ENCODE data around the gene C15orf39.

Gene C15orf39

DNA sequence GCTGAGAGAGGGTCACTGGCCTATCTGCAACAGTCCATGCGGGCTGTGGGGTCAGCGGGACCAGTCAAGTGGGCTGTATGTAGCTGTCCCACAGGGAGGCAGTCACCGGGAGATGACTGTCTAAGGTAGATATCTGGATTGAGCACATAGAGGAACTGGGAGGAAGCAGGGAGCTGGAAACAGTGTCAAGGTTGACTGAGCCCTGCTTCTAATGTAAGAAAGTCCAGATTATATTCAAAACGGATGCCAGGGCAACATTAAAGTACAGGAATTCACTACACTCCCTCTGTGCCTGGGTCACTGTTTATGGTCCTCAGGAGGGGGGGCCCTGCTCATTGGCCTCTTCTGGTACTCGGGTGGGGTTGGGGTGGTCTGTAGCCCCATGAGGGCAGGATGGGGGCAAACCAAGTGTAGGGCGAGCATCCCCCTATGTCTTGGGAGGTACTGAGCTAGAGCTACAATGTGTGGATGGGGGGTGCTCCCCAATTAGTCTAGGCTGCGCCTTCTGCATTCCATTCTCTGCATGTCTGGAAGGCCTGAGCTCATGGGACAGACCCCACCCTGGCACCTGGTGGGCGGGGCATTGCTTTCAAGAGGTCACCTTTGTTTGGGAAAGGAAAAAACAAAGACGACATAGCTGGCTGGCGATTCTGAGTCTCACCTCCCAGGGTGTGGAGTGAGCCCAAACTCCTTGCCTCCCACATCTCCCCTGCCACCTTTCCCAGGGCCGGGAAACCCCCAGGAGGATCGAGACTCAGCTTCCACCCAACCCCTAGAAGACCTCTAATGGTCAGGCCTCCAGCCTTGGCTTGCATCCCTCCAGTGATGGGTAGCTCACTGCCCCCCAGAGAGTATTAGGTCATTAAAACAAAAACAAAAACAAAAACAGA, 45.1 kb upstream of the C15orf39 start:
- Histone ChIP-seq H3K4me3 (ENCODE audit: control insufficient read depth in 1 of 7, extremely low read depth in 1 of 7, insufficient read depth in 4 of 7, low read depth in 2 of 7, low read length in 6 of 7) (no peak overlapping the region), H3K27ac (ENCODE audit: insufficient read depth in 1 of 2, low read depth in 1 of 2, low read length in 2 of 2, poor library complexity in 1 of 2, severe bottlenecking in 2 of 2) (no peak overlapping the region), H3K27me3 (replicated peaks in 2 of 5; ENCODE audit: control insufficient read depth in 4 of 5, insufficient read depth in 5 of 5, low read length in 4 of 5) (no peaks in the 10 kb centered on the region), H3K9me3 (ENCODE audit: control extremely low read depth in 1 of 5, control insufficient read depth in 4 of 5, insufficient read depth in 2 of 5, low read depth in 1 of 5, low read length in 4 of 5) (no peaks in the 10 kb centered on the region), H3K36me3 (ENCODE audit: control insufficient read depth in 4 of 4, insufficient read depth in 4 of 4, low read length in 3 of 4) (no peaks in the 10 kb centered on the region), H3K4me1 (ENCODE audit: control extremely low read depth in 1 of 4, control insufficient read depth in 4 of 4, insufficient read depth in 4 of 4, low read length in 3 of 4) (peaks cover 15 to 80% (median 60%) of the 10 kb centered on the region in 4 experiments)
- POLR2A ChIA-PET, result interaction anchor here (0.6 kb wide), 1 partner anchor 11 kb away, joined by 3 read pairs; no protein-coding TSS in a partner anchor
- DNase-seq, result no peak
- 92% methylated on average over 11 of the region's 12 CpGs for WGBS (ENCODE audit: insufficient coverage)
- CTCF ChIA-PET, result interaction anchor here (0.8 to 4.9 kb wide), 12 partner anchors 10 to 127 kb away, joined by 3 to 28 read pairs (median 4); partner anchors contain the start of gene C15orf39

DNA sequence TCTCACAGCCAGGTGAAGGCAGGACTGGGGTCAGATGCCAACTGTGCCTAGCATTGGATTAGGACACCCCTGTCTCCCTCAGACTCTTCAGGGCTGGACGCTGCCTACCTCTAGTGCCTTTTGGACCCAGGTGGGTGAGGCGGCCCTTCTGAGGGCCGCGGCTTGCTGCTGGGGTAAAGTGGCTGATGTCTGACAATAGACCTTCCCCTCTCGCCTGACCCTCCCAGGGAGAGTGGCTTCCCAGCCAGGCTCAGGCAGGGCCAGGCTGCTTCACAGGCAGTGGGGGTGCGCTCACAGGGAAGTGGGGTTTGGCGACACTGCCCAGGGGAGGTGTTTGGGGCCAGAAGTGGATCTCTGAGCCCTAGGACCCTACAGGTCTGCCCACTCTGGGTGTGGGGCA, 43.3 kb upstream of the C15orf39 start:
- Histone ChIP-seq H3K36me3 (ENCODE audit: control insufficient read depth in 4 of 4, insufficient read depth in 4 of 4, low read length in 3 of 4) (no peaks in the 10 kb centered on the region), H3K4me3 (ENCODE audit: control insufficient read depth in 1 of 7, extremely low read depth in 1 of 7, insufficient read depth in 4 of 7, low read depth in 2 of 7, low read length in 6 of 7) (no peak overlapping the region), H3K27ac (ENCODE audit: insufficient read depth in 1 of 2, low read depth in 1 of 2, low read length in 2 of 2, poor library complexity in 1 of 2, severe bottlenecking in 2 of 2) (no peak overlapping the region), H3K9me3 (ENCODE audit: control extremely low read depth in 1 of 5, control insufficient read depth in 4 of 5, insufficient read depth in 2 of 5, low read depth in 1 of 5, low read length in 4 of 5) (no peaks in the 10 kb centered on the region), H3K4me1 (ENCODE audit: control extremely low read depth in 1 of 4, control insufficient read depth in 4 of 4, insufficient read depth in 4 of 4, low read length in 3 of 4) (peaks cover 8 to 71% (median 49%) of the 10 kb centered on the region in 4 experiments), H3K27me3 (replicated peaks in 2 of 5; ENCODE audit: control insufficient read depth in 4 of 5, insufficient read depth in 5 of 5, low read length in 4 of 5) (no peaks in the 10 kb centered on the region)
- whole genome bisulfite sequencing (ENCODE audit: insufficient coverage), result 91% methylated on average over 7 of the region's 7 CpGs
- CTCF ChIA-PET, result interaction anchor here (1.7 to 4.9 kb wide), 3 partner anchors 8 to 19 kb away, joined by 5 to 28 read pairs (median 7); no protein-coding TSS in a partner anchor
- DNase-seq, result no peak
- POLR2A ChIA-PET, result interaction anchor here (1.2 kb wide), 1 partner anchor 115 kb away, joined by 5 read pairs; no protein-coding TSS in a partner anchor

DNA sequence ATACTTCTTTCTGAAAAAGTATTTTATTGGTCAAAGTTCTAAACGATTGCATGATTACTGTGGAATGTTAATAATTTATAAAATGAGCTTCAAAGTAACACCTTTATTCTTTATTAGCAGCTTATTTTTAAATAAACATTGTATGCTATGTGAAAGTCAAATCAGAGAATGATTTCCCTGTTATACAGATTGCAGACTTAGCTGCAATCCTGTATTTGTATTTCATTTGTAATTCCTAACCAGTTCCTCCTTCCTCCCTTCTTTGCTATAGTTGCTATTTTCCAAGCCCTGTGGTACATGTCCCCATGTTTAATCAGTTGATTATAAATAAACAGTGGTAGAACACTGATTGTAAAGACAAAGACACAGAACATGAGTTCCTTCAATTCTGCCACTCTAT, 42.4 kb upstream of the C15orf39 start:
- Histone ChIP-seq H3K9me3 (ENCODE audit: control extremely low read depth in 1 of 5, control insufficient read depth in 4 of 5, insufficient read depth in 2 of 5, low read depth in 1 of 5, low read length in 4 of 5) (no peaks in the 10 kb centered on the region), H3K36me3 (ENCODE audit: control insufficient read depth in 4 of 4, insufficient read depth in 4 of 4, low read length in 3 of 4) (no peaks in the 10 kb centered on the region), H3K27ac (ENCODE audit: insufficient read depth in 1 of 2, low read depth in 1 of 2, low read length in 2 of 2, poor library complexity in 1 of 2, severe bottlenecking in 2 of 2) (no peak overlapping the region), H3K4me1 (ENCODE audit: control extremely low read depth in 1 of 4, control insufficient read depth in 4 of 4, insufficient read depth in 4 of 4, low read length in 3 of 4) (peaks cover 8 to 65% (median 40%) of the 10 kb centered on the region in 4 experiments), H3K4me3 (ENCODE audit: control insufficient read depth in 1 of 7, extremely low read depth in 1 of 7, insufficient read depth in 4 of 7, low read depth in 2 of 7, low read length in 6 of 7) (no peak overlapping the region), H3K27me3 (replicated peaks in 2 of 5; ENCODE audit: control insufficient read depth in 4 of 5, insufficient read depth in 5 of 5, low read length in 4 of 5) (no peaks in the 10 kb centered on the region)
- DNase-seq, result no peak
- no CpG with 5 or more reads among the region's 1 CpG for WGBS (ENCODE audit: insufficient coverage)
- ChIA-PET CTCF (interaction anchor here (0.9 to 4.9 kb wide), 3 partner anchors 15 to 116 kb away, joined by 3 to 28 read pairs (median 6); no protein-coding TSS in a partner anchor), POLR2A (no interaction called here)

DNA sequence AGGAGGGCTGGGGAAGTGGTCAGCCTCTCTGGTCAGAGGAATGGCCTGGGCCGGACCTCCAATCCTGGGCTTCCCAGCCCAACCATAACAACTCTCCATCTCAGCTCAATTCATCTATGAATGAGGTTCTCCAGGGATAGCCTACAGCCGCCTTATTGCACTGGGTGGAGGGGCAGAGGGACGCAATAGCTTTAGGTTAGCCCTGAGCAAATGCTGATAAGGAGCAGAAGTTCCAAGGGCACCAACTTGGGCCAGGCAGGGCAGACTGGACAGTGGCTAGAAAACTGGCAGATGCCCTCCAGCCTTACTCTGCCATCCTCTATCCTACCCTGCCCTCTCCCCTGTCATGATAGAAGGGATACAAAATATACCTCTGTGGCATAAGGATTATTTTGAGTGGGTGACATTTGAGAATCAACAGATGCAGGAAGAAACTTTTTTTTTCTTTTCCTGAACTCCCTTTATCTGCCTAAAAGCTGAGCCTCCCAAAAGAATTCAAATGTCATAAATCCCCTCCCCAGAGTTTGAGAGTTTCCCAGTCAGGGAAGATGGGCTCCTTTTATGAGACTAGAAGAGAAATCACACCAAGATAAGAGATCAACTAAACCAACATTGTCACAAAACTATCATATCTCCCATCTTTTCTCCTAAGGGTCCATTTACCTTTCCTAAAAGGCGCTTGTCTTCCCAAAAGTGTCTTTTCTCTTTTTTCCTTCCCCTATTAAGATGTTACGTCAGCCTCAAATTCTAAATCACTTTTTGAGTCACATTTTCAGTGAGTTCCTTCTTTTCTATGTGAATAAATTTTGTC, 40.4 kb upstream of the C15orf39 start:
- no peak for DNase-seq
- Histone ChIP-seq H3K4me1 (ENCODE audit: control extremely low read depth in 1 of 4, control insufficient read depth in 4 of 4, insufficient read depth in 4 of 4, low read length in 3 of 4) (peaks cover 3 to 46% (median 27%) of the 10 kb centered on the region in 4 experiments), H3K36me3 (ENCODE audit: control insufficient read depth in 4 of 4, insufficient read depth in 4 of 4, low read length in 3 of 4) (no peaks in the 10 kb centered on the region), H3K9me3 (ENCODE audit: control extremely low read depth in 1 of 5, control insufficient read depth in 4 of 5, insufficient read depth in 2 of 5, low read depth in 1 of 5, low read length in 4 of 5) (no peaks in the 10 kb centered on the region), H3K27me3 (replicated peaks in 2 of 5; ENCODE audit: control insufficient read depth in 4 of 5, insufficient read depth in 5 of 5, low read length in 4 of 5) (no peaks in the 10 kb centered on the region), H3K4me3 (ENCODE audit: control insufficient read depth in 1 of 7, extremely low read depth in 1 of 7, insufficient read depth in 4 of 7, low read depth in 2 of 7, low read length in 6 of 7) (no peak overlapping the region), H3K27ac (ENCODE audit: insufficient read depth in 1 of 2, low read depth in 1 of 2, low read length in 2 of 2, poor library complexity in 1 of 2, severe bottlenecking in 2 of 2) (no peak overlapping the region)
- ChIA-PET POLR2A (no interaction called here), CTCF (interaction anchor here (1.2 kb wide), 1 partner anchor 118 kb away, joined by 5 read pairs; no protein-coding TSS in a partner anchor)
- WGBS (ENCODE audit: insufficient coverage), result 89% methylated on average over 1 of the region's 5 CpGs

DNA sequence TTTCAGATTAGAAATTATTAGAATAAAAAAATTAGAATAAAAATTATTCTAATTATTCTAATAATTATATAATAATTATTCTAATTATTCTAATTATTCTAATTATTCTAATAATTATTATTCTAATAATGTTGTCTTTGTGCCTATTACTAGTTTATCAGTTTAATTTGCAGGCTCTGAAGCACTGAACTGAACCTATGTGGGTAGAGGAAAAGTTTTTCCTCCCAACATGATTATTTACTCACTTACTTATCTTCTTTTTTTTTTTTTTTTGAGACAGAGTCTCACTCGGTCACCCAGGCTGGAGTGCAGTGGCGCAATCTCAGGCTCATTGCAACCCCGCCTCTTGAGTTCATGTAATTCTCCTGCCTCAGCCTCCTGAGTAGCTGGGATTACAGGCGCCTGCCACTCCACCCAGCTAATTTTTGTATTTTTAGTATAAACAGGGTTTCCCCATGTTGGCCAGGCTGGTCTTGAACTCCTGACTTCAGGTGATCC, 39.7 kb upstream of the C15orf39 start:
- Histone ChIP-seq H3K9me3 (ENCODE audit: control extremely low read depth in 1 of 5, control insufficient read depth in 4 of 5, insufficient read depth in 2 of 5, low read depth in 1 of 5, low read length in 4 of 5) (no peaks in the 10 kb centered on the region), H3K27me3 (replicated peaks in 2 of 5; ENCODE audit: control insufficient read depth in 4 of 5, insufficient read depth in 5 of 5, low read length in 4 of 5) (no peaks in the 10 kb centered on the region), H3K4me1 (ENCODE audit: control extremely low read depth in 1 of 4, control insufficient read depth in 4 of 4, insufficient read depth in 4 of 4, low read length in 3 of 4) (peaks cover 3 to 40% (median 24%) of the 10 kb centered on the region in 4 experiments), H3K36me3 (ENCODE audit: control insufficient read depth in 4 of 4, insufficient read depth in 4 of 4, low read length in 3 of 4) (no peaks in the 10 kb centered on the region), H3K27ac (ENCODE audit: insufficient read depth in 1 of 2, low read depth in 1 of 2, low read length in 2 of 2, poor library complexity in 1 of 2, severe bottlenecking in 2 of 2) (no peak overlapping the region), H3K4me3 (ENCODE audit: control insufficient read depth in 1 of 7, extremely low read depth in 1 of 7, insufficient read depth in 4 of 7, low read depth in 2 of 7, low read length in 6 of 7) (no peak overlapping the region)
- CTCF ChIA-PET, result no interaction called here
- 100% methylated on average over 1 of the region's 4 CpGs for WGBS (ENCODE audit: insufficient coverage)
- DNase-seq, result no peak
- POLR2A ChIA-PET, result no interaction called here

DNA sequence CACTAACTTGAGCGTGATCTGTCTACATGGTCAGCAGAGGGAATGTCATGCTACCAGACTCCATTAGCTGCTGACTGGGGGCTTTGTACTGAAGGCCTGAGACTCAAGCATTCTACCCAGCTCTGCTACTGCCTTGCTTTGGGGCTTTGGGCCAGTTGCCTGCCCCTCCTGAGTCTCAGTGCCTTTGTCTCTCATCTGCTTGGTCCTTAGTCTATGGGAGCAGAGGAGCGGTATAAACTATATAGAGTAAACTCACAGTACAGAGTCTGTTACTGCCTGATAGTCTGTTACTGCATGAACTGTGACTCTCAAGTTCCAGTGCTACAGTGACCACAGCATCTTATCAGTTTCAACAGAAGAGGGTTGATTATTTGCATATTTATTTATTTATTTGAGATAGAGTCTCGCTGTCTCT, 38.5 kb upstream of the C15orf39 start:
- peak; percentile 66 to 90 (median 79) for DNase-seq
- CTCF ChIA-PET, result interaction anchor here (1.4 to 1.7 kb wide), 2 partner anchors 16 to 28 kb away, joined by 3 to 8 read pairs; no protein-coding TSS in a partner anchor

More for the DNA sequence above, 38.5 kb upstream of the C15orf39 start:
- H3K9me3 ChIP-seq (ENCODE audit: control extremely low read depth in 1 of 5, control insufficient read depth in 4 of 5, insufficient read depth in 2 of 5, low read depth in 1 of 5, low read length in 4 of 5), result peaks cover 0 to 4% (median 0%) of the 10 kb centered on the region in 5 experiments
- no peaks in the 10 kb centered on the region for H3K36me3 ChIP-seq (ENCODE audit: control insufficient read depth in 4 of 4, insufficient read depth in 4 of 4, low read length in 3 of 4)
- peaks cover 3 to 35% (median 20%) of the 10 kb centered on the region in 4 experiments for H3K4me1 ChIP-seq (ENCODE audit: control extremely low read depth in 1 of 4, control insufficient read depth in 4 of 4, insufficient read depth in 4 of 4, low read length in 3 of 4)
- POLR2A ChIA-PET, result interaction anchor here (0.8 to 1.0 kb wide), 2 partner anchors 16 to 38 kb away, joined by 3 to 5 read pairs; partner anchors contain the start of gene C15orf39
- no peak overlapping the region for H3K4me3 ChIP-seq (ENCODE audit: control insufficient read depth in 1 of 7, extremely low read depth in 1 of 7, insufficient read depth in 4 of 7, low read depth in 2 of 7, low read length in 6 of 7)
- 58% methylated on average over 3 of the region's 3 CpGs for WGBS (ENCODE audit: insufficient coverage)
- H3K27me3 ChIP-seq (replicated peaks in 2 of 5; ENCODE audit: control insufficient read depth in 4 of 5, insufficient read depth in 5 of 5, low read length in 4 of 5), result no peaks in the 10 kb centered on the region
- peak overlapping the region in 1 of 2 experiments; percentile 63 for H3K27ac ChIP-seq (ENCODE audit: insufficient read depth in 1 of 2, low read depth in 1 of 2, low read length in 2 of 2, poor library complexity in 1 of 2, severe bottlenecking in 2 of 2)
